ENCODE results near the gene NOS1AP. TPM values are rescaled to one million over a fixed set of nuclear protein-coding genes. Genes with fewer than 3 reads are reported as not detected.

NOS1AP gene
- total RNA-seq, 1 experiment from 2014 or later: 14.7 TPM

GRCh38 chr1:162135271-162135775 lies 65.8 kb downstream of the NOS1AP start (continued):
- no peak for TF ChIP-seq ZMAT4 (CRISPR knock-in tag; IDR thresholded peaks at IDR 0.05)
- no peak for TF ChIP-seq FOXJ3 (CRISPR knock-in tag; IDR thresholded peaks at IDR 0.05; ENCODE audit: borderline replicate concordance)
- TF ChIP-seq RELA (CRISPR knock-in tag; IDR thresholded peaks at IDR 0.05; ENCODE audit: borderline replicate concordance): no peak
- no peak for TF ChIP-seq PRDM15 (CRISPR knock-in tag; IDR thresholded peaks at IDR 0.05)
- TF ChIP-seq ATF1 (CRISPR knock-in tag; IDR thresholded peaks at IDR 0.05): no peak
- no peak for TF ChIP-seq ZNF416 (CRISPR knock-in tag; IDR thresholded peaks at IDR 0.05)
- TF ChIP-seq NR3C1 (CRISPR knock-in tag; conservative IDR thresholded peaks at IDR 0.05; ENCODE audit: low read depth): no peak

GRCh38 chr1:162136760-162137159 lies 67.3 kb downstream of the NOS1AP start:
- Mint-ChIP-seq H3K9me3 (no peaks in the 10 kb centered on the region), H3K4me3 (no peak overlapping the region), H3K27me3 (ENCODE audit: low read depth) (no peaks in the 10 kb centered on the region), H3K27ac (no peak overlapping the region; the same call in 1 of the 2 replicates), H3K36me3 (no peaks in the 10 kb centered on the region), H3K4me1 (peaks cover 43% of the 10 kb centered on the region)
- POLR2A ChIA-PET: no interaction called here
- ATAC-seq: peak; percentile 63
- CTCF ChIA-PET: interaction anchor here (0.9 kb wide), 1 partner anchor 100 kb away, joined by 3 read pairs; no protein-coding TSS in a partner anchor
- no peak for DNase-seq (ENCODE audit: low spot score)
- no peak for TF ChIP-seq NR1H2 (CRISPR knock-in tag; IDR thresholded peaks at IDR 0.05)
- TF ChIP-seq TP53 (CRISPR knock-in tag; IDR thresholded peaks at IDR 0.05): no peak
- no peak for TF ChIP-seq MAX (CRISPR knock-in tag; IDR thresholded peaks at IDR 0.05)
- no peak for TF ChIP-seq STAT6 (CRISPR knock-in tag; conservative IDR thresholded peaks at IDR 0.05; ENCODE audit: low read depth)
- TF ChIP-seq CREM (CRISPR knock-in tag; IDR thresholded peaks at IDR 0.05): no peak
- TF ChIP-seq ZSCAN18 (CRISPR knock-in tag; IDR thresholded peaks at IDR 0.05): no peak
- no peak for TF ChIP-seq ZNF281 (CRISPR knock-in tag; IDR thresholded peaks at IDR 0.05)
- TF ChIP-seq ZNF425 (CRISPR knock-in tag; conservative IDR thresholded peaks at IDR 0.05): no peak
- TF ChIP-seq ARID4B (CRISPR knock-in tag; IDR thresholded peaks at IDR 0.05; ENCODE audit: borderline replicate concordance): no peak

Measured in WTC11 (cell line).